GM12801 (cell line): ENCODE data around the gene CORIN.

ENCODE experiments used
- TF ChIP-seq, protein P1 (sequence below): IDR thresholded peaks from one replicate; pipeline ENCODE4 v1.5.1; 2011; ENCODE audit warnings: control low read depth; ENCODE audit not compliant: insufficient read length; ENCODE audit errors: extremely low read depth

The CORIN gene

DNA sequence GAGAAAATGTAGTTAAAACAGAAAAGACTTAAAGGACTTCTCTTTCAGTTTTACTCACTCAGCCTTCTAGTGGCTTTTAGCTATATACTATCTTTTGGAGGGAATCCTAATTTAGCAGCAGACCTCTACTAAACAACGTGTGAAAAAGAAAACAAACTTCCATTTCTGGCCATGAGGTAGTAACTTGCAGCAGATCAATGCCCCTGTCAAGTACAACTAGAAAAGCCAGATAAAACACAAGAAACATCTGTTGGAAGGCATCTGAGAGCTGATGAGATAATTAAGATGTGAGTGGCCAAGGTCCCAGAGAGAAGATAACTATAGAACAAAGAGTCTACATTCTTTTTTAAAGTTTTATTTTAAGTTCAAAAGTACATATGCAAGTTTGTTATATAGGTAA lies 101.7 kb downstream of the CORIN start:
- TF ChIP-seq, protein P1, sequence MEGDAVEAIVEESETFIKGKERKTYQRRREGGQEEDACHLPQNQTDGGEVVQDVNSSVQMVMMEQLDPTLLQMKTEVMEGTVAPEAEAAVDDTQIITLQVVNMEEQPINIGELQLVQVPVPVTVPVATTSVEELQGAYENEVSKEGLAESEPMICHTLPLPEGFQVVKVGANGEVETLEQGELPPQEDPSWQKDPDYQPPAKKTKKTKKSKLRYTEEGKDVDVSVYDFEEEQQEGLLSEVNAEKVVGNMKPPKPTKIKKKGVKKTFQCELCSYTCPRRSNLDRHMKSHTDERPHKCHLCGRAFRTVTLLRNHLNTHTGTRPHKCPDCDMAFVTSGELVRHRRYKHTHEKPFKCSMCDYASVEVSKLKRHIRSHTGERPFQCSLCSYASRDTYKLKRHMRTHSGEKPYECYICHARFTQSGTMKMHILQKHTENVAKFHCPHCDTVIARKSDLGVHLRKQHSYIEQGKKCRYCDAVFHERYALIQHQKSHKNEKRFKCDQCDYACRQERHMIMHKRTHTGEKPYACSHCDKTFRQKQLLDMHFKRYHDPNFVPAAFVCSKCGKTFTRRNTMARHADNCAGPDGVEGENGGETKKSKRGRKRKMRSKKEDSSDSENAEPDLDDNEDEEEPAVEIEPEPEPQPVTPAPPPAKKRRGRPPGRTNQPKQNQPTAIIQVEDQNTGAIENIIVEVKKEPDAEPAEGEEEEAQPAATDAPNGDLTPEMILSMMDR: no peak

DNA sequence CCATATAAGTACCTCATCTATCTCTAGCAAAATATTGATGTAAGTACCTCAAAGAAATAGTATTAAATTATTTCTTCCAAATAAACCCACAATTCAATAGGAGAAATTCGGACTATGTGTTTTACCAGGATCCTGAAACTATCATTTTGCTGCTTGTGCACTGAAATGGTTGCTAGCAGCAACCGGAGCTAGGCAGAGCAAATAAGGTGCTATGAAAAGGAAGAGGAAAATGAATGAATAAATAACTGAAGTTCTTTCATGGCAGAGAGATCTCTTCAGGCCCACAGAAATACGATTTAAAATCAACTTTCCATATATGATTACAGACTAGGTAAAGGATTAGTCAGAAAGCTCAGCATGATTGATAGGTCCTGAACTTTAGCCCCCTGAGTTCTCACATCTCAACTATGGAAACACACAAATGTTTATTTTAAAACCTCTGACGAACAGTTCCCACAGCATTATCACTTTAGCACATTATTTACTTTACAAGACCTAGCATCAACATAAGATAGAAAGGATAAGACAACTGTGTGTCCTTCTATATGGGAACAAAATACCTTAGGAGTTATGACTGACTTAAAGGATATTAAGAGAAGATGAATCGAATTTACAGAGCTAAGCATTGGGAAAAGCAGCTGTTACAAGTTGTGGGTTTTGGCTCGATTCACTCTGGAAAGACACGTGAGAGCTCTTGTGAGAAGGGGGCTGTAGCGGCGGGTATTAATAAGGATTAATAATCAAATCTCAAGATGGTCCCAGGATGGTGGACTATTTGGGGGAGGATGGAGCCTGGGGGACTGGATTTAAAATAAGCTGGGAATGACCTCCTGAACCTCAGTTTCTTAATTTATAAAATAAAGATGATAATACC lies 104.3 kb downstream of the CORIN start:
- TF ChIP-seq, protein P1: no peak

DNA sequence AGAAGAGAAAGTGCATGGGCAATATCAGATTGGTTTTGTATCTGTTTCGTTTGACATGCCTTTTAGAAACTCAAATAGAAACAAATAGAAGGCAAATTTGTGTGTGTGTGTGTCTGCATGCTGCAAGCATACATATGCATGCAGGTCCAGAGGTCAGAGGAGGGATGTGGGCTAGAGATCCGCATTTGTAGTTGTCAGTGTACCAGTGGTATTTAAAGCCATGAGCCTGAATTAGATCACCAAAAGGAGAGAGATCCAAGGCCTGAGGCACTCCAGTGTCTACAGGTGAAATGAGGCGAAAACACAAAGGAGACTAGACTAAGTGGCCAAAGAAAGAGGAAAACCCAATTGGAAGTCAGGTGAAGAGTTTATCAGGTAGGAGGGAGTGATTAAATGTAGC lies 106.7 kb downstream of the CORIN start:
- TF ChIP-seq, protein P1: no peak

DNA sequence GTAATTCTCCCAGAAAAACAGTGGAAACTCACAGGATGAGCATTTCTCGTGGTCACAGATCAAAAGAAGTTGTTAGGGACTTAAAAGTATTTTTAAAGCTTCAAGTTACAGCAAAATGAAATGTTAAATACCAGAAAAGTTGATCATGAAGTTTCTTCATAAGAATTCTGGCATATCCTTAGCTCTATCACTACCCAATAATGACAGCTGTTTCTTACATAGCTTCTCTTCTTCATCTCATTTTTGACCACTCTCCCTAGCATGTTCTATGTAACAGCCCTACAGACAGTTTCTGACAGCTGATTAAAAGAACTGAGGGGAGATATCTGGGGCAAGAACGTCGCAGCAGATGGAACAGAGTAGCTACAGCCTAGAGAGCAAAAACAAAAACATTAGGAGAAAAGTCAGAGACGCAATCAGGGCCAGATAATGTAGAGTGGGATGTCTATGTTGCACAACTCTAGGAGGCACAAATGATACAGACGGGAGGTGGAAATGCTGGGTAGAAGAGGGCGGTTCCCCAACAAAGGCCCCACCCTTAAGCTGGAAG lies 108.7 kb downstream of the CORIN start:
- TF ChIP-seq, protein P1: no peak

DNA sequence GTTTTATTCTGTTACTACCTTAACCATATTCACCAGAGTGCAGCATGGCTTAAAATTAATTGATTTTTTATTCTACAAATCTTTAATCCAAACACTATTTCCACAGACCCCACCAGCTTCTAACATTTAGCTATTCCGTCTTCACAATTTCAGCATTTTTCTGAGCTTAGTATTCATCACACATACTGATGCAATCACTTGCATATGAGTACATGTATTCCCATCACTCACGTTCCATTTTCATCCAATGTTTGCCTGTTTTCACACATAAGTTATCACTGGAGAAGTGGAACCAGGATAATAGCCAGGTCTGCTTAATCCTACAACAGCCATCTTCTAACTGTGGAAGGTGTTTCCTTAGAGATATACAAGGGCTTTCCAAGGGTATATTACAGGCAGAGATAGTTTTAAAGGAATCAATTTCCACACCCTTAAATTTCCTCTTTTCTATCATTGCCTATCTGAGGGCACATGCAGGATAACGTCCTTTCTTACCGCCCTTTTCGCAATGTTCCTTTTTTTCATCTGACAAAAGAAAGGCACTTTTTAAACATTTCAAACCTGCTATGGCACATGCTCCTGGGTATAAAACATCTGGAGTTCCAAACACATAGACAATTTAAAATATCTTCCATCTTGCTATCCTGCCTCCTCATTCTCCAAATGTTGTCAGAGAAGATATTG lies 115.8 kb downstream of the CORIN start:
- TF ChIP-seq, protein P1: no peak

DNA sequence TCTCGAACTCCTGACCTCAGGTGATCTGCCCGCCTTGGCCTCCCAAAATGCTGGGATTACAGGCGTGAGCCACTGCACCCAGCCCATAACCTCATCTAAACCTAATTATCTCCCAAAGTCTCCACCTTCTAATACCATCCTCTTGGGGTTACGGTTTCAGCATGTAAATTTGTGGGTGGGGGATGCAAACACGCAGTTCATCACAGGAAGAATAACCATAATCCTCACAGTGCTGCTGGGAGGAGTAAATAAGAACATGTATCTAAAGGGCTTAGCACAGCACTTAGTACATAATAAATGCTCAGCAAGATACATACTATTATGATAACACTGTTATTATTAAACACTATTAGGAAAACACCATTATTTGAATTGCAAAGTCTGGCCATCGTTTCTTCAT lies 116.4 kb downstream of the CORIN start:
- TF ChIP-seq, protein P1: no peak

DNA sequence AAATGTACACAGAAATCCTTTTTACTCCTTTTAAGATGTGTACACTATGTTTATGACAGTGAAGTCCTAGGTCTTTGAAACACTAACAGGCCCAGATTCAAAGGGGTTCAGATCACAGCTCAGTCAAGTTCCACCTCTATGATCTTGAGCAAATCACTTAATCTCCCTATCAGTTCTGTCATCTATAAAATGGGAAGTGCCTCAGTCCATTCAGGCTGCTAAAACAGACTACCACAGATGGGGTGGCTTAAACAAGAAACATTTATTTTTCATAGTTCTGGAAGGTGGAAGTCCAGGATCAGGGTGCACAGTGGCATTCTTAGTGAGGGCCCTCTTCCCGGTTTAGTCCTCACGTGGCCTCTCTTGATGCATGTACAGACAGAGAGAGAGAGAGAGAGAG lies 117.1 kb downstream of the CORIN start:
- TF ChIP-seq, protein P1: no peak
